Ramos (cell line): Measurements from ENCODE around the gene SPTAN1.
"Not testable (repeated sequence)": the region's sequence is repeated elsewhere in the genome, so short reads cannot be mapped to it uniquely, and the experiment has no call there.

Experiments used
- in situ Hi-C: fragments of 300-500 bp; cut with MboI; formaldehyde crosslinking; loops from one replicate; pipeline ENCODE4 v1.14.3; 2022; ENCODE audit warnings: low sequenced_read_pairs; ENCODE audit not compliant: unreplicated experiment

SPTAN1 gene

DNA sequence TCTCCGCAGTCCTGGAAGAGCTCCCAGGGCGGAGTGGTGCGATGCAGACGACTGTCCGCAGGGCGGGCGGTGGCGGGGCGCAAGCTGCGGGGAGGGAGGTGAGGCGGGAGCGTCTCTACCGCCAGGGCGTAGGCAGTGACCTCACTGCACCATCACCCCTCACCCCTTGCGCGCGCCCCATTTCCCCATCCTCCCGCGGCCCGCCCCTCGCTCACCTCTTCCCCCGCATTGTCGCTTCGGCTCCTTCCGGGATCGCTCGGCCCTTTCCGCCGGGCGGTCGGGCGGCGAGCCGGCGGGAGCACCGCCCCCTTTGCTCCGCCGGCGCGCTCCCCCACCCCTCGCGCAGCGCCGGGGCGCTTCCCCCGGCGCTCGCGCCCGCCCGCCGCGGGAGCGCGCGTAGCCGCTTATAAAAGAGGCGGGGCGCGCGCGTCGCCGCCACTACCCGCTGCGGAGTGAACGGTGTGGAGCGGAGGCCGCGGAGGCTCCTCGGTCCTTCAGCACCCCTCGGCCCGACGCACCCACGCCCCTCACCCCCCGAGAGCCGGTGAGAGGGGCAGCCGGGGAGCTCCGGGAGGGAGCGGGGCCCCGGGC, at the start of gene SPTAN1:
Gene SPTAN1 (plus strand): TSS at position 435 of the 591 bp plus-strand sequence. CDS start 14,154 bp downstream, outside the sequence.
- in situ Hi-C loops, result no loop called here

DNA sequence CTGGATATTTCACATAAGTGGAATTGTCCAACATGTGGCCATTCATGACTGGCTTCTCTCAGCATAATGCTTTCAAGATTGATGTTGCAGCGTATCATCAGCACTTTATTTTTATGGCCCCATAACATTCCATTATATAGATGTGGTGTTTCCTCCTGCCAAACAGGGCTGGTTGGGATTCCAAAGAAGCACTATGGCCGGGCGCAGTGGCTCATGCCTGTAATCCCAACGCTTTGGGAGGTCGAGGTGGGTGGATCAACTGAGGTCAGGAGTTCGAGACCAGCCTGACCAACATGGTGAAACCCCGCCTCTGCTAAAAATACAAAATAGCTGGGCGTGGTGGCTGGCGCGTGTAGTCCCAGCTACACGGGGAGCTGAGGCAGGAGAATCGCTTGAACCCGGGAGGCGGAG, 49.0 kb upstream of the SPTAN1 start:
- in situ Hi-C loops, result not testable (repeated sequence)

DNA sequence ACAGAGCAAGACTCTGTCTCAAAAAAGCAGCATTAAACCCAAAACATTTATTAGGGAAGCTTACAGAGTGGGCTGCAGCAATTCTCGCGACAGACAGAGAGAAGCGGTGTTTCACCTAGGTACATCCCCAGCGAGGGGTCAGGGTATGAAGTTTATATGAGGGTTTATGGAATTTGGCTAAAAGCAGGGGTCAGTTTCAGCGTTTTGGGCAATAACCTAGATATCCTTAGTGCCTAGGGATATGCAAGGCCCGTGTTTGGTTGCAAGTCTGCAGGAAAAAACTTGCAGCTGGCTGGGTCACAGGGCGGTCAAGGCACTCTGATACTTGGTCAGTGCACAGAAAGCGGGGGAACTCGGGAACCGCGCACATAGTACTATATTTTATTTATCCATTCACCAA, 48.5 kb upstream of the SPTAN1 start:
- in situ Hi-C loops, result no loop called here

DNA sequence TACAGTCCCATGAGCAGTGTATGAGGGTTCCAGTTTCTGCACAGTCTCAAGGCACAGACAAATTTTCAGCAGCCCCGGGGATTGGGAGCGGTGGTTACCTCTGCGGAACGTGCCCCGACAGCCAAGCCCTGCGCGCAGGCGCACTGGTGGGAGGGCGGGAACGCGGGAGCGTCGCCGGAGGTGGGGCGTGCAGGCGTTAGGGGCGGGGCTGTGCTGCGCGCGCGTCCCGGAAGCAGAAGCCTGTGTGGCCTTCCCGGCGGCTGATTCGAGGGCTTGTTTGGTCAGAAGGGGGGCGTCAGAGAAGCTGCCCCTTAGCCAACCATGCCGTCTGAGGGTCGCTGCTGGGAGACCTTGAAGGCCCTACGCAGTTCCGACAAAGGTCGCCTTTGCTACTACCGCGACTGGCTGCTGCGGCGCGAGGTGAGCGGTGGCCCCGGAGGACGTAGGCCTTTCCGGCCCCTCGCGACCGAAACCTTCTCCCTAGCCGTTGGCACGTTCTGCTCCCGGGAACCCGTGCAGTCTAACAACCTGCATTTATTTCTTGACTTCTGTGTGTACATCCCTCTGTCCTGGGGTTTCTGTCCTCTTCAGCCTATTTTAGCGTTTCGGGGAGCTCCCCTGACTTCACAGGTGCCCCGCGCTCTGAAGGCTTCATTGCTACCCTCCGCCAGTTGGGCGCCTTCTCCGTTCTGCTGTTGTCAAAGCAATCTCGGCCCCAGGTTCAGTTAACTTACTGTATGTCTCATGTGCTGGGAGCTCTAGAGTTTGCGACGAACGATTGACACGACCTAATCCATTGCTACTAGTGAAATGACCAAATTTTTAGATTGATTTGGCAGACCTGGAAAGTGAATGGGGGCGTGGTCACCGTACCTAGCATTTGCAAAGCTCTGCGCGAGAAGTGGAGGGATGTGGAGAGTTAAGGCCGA, 47.6 kb upstream of the SPTAN1 start, which contains the start of gene GLE1:
Gene GLE1 (plus strand): TSS at position 235 of the 929 bp plus-strand sequence. CDS start 87 bp downstream, at position 322.
- in situ Hi-C loops, result no loop called here

DNA sequence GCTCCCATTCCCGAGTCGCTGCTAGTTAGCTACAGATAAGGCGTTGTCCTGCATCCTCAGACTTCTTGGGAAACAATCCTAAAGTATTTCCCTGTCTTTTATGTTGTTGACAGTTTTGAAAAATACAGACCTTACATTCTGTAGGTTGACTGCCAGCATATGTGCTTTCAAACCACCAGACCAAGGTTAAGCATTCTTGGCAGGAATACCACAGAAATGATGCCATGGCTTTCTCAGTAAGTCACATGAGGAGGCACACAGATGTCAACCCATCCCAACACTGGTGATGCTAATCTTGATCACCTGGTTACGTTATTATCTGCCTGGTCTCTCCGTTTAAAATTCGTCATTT, 47.0 kb upstream of the SPTAN1 start:
- in situ Hi-C loops, result no loop called here

DNA sequence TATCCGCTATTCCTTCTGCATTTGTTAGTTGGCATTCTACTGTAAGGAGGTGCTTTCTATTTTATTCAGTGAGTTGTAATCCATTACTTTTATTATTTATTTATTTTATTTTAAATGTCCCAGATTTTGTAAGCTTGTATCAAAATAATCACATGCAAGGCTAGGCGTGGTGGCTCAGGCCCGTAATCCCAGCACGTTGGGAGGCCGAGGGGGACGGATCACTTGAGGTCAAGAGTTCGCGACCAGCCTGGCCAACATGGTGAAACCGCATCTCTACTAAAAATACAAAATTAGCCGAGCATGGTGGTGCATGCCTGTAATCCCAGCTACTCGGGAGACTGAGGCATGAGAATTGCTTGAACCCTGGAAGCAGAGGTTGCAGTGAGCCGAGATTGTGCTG, 46.5 kb upstream of the SPTAN1 start:
- in situ Hi-C loops, result not testable (repeated sequence)

DNA sequence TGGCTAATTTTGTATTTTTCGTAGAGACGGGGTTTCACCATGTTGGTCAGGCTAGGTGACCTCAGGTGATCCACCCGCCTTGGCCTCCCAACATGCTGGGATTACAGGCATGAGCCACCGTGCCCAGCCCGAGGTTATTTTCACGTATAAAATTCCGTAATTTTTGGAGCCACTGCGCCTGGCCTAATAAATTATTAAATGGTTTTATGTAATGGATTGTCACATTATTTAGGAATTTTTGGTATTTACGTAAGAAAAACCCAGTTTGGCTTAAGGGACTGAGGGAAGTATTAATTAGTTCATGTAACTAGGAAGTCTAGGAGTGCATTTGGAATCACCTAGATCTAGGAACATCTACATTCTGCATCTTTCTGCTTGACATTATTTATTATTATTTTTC, 39.6 kb upstream of the SPTAN1 start:
- in situ Hi-C loops, result no loop called here

DNA sequence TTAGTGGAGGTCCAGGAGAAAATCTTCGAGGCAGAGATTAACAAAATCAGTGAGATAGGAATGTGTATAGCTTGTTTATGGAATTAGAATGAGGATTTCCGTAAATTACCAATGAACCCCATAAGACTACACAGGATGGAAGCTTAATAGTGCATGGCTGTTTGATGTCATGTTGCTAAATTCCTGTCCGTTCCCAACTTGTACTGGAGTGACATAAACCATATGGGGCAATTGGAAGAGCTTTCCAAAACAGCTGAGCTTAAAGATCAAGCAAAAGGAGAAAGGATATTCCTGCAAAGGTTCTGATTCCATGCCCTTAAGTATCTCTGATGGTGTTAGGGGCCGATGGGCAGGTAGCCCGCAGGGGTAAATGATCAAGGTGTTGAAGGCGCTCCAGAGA, 30.4 kb upstream of the SPTAN1 start:
- in situ Hi-C loops, result no loop called here

DNA sequence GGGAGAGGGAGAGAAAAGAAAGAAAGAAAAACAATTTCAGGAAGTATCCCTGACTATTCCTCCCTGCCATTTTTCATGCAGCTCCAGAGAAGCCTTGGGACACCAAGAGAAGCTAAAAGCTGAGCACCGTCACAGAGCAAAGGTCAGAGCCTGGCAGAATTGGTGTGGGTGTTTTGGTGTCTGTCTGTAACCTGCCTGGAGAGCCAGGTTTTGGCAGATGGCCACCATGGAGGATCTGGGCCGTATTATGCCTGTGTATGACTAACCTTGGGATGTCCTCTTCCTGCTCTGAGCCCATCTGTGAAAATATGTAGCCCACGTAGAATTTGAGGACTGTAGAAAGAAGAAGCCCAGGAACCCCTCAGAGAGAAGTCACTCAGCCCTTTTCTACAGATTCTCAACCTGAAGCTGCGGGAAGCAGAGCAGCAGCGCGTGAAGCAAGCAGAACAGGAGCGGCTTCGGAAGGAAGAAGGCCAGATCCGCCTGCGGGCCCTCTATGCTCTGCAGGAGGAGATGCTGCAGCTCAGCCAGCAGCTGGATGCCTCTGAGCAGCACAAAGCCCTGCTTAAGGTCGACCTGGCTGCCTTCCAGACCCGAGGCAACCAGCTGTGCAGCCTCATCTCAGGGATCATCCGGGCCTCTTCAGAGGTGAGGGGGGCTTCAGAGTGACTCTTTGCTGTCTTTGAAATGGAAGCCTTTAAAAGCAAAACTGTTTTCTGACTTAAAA, 29.0 kb upstream of the SPTAN1 start:
- in situ Hi-C loops, result no loop called here

DNA sequence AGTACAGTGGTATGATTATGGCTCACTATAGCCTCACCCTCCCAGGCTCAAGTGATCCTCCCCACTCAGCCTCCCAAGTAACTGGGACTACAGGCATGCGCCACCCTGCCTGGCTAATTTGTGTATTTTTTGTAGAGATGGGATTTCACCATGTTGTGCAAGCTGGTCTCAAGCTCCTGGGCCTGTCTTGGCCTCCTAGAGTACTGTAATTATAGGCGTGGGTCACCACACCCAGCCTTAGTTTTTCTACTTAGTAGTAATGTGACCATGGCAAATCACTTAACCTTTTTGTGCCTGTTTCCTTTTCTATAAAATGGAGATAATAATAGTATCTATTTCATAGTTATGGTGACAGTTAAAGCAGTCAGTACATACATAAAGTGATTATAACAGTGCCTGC, 25.7 kb upstream of the SPTAN1 start:
- in situ Hi-C loops, result no loop called here

DNA sequence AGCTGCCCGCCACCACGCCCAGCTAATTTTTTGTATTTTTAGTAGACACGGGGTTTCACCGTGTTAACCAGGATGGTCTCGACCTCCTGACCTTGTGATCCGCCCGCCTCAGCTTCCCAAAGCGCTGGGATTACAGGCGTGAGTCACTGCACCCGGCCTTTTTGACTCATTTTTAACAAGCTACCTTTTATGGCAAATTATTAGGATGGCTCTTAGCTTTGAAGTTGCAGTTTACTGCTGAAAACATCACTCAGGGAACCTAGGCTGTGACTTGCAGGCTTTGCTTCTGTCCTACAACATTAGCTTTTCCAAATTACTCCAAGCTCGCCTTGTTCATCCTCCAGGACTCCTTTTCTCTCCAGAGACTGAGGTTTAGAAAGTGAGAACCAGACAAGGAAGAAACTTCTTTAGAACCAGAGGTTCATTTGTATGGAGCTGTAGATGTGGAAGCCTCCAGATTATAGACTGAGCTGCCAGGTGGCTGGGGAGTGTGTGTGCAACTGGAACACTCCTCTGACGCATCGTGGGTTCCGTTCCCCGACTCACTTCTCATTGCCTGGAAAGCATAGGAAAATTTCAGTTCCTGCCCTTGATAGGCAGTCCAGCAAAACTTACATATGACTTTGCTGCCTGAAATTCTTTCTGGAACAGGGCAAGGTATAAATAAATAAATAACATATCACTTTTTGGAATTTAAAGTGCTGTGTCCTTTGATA, 23.8 kb upstream of the SPTAN1 start:
- in situ Hi-C loops, result no loop called here

DNA sequence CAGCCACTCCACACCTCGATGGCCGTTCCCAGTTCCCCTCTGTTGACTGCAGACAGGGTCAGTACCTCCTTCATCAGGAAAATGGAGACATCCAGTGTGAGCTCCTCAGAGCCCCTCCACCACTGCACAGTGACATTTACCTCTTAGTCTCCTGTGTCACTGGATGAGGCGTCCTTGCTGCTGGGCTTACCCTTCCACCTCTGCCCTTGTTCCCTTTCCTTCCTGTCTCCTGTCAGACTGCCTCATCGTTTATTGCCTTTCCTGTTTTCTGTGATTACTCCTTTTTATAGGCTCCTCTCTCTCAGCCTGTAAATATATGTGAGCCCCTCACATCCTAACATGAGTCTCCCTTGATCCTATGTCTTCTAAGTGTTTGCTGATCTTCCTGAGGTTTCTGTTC, 23.2 kb upstream of the SPTAN1 start:
- in situ Hi-C loops, result no loop called here

DNA sequence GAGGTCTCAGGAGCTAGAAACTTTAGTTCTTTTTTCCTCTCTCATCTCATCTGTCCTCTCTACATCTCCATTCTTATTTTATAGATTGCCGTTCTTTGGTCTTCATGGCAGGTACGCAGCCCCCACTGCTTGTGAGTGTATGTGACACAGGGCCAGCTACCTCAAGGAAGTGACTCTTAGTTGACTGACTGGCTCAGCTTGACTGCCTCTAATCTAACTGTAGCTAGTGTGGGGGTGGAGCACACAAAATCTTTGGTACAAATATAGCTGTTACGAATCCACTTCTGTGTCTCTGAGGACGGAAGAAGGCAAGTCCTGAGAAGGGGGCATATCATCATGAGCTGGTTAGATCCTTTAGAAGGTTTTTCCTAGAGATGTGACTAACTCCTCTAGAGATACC, 19.8 kb upstream of the SPTAN1 start:
- in situ Hi-C loops, result no loop called here

DNA sequence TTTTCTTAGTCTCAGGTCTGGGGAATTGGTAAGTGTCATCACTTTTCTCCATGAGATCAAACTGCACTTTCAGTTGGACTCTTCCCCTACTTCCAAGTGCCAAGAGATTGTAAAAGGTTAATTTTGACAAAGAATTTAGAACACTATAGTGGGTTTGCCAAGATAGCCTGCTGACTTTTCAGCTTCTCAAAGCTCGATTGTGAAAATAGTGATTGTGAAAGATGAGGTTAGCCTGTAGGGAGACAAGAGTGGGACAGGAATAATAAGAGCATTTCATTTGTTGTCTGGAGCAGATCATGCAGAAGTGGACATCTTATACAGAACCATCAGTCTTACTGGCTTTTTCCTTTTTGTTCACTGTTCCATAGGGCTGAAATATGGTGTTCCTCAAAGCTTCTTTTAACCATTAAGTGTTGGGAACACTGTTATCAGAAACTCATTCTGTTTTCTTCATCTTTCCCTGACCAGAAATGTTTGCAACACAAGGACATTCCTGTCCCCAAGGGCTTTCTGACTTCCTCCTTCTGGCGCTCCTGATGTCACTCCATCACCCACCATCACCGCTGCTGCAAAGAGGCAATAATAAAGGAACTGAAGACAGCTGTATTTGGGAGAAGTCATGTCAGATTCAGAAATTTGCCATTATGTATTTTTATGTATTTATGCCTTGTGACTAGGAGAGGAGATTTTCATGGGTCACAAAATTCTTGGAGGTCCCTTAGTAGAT, 11.6 kb upstream of the SPTAN1 start:
- in situ Hi-C loops, result no loop called here

DNA sequence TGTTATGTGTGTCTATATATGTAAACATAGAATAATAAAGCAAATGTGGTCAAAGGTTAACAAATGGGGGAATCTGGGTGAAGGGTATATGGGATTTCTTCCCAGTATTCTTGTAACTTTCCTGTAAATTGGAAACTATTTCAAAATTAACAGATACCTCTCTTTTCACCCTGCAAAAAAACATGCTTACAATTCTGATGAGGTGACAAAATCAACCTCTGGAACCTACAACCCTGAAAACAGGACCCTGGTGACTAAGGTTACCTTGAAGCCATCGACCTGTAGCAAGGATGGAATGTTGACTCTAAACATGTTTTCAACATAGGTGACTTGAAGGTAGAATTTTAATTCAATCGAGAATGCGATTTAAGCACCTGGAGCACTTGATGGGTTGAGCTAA, 5.9 kb upstream of the SPTAN1 start:
- in situ Hi-C loops, result no loop called here

DNA sequence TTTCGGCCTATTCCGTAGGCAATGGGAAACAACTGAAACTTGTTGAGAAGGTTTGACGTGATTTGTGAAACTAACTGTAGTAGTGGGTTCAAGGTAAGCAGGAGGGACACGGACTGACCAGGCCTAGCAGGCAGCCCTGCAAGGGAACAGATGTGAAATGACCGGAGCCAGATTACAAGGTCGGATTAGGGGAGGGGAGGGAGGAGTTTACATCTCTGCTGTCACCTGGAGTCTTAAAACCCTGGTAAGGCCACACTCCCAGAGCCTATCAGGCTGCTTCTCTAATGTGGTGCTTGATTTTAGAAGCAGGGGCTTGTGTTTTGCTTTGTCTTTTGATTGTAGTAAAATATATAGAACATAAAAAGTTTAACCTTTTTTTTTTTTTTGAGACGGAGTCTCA, 3.5 kb upstream of the SPTAN1 start:
- in situ Hi-C loops, result no loop called here

DNA sequence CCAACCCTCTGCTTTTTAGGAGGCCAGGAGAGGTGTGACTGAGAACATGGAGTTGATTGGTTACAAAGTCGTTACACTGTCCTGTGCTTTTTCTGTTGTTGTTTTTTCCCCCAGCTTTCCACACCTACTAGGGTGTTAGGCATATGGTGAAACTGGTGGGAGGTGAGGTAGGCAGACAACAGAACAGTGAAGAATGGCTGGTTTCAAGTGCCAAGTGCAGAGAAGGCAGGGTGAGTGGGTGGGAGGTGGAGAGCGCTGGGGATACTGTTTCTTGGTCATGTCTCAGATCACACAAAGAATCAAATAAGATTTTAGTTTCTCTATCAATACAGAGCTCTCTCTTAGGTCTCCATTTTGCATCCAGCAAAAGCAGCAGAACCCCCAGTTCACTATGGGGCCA, 2.2 kb upstream of the SPTAN1 start:
- in situ Hi-C loops, result no loop called here

DNA sequence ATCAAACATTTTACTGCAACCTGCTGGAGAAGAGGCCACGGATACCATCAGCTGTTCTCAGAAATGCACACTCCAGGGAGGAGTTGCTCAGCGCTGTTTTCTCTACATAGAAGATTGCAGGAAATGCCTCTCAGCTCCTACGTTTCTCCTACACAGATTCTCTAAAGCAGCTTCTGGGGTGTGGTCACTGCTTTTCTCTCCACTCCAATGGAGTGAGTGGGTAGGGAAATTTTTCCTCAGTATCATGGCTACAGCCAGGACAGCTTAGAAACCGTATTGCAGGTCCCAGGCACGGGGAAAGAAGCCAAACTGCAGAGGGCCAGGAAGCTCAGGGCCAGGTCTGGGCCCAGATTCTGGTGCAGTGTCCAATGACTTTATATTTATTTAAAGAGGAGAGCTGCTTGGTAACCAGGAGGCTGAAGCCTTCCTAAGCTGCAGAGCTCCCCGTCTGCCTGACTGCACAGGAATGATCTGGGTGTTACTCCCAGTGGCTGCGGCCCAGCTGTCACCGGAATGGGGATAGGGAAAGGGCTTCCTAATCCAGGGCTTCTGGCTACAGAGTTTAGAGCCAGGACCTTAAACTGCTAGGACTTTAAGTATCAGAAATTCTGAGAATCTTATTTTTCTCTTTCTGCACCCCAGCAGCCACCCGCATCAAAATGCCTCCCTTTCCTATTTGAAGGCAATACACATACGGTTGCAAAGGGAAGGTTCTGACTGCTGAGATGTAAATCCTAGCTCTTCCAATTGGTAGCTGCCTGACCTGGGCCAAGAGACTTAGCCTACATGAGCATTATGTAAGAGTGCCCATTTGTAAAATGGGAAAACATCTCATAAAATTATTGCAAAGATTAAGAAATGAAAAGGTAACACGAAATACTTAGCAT, 1.4 kb upstream of the SPTAN1 start:
- in situ Hi-C loops, result no loop called here

DNA sequence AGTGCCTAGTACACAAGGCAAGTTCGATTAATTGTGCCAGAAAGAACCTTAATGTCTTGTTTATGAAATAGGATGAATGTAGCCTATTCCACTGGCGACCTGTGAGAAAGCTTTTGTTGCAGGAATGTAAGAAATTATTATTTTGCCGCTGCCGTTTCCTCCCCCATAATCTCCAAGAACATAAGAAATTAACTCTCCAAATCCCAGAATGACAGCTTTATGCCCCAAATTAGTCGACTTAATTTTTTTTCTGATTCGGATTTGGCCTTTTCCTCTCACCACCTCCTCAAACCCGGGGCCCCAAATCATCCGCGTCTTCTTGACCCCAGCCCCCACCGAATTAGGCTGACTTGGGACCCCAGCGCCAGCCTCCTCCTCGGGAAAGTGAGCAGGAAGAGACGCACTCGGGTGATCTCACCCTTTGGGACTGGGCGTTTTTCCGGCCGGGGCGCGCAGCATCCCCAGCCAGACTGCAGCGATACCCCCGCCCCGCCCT, 682 bp upstream of the SPTAN1 start:
- in situ Hi-C loops, result no loop called here
